Suprapubic skin (tissue), 4 donors: ENCODE measurements around the gene CDH13. TPM values are rescaled to one million over a fixed set of nuclear protein-coding genes. Genes with fewer than 3 reads are reported as not detected.

Experiments
- DNase-seq, 2 donors: peaks; one replicate each; pipeline ENCODE4 v3.0.0-alpha.2; 2019; ENCODE audit warnings: low spot score in 2 of 2
- H3K27ac ChIP-seq: fragments of 200-600 bp; sonication (generic); one replicate; pipeline ENCODE4 v1.5.1; 2019
- H3K27me3 ChIP-seq: fragments of 200-600 bp; sonication (generic); one replicate; pipeline ENCODE4 v1.5.1; 2019
- H3K36me3 ChIP-seq: fragments of 200-600 bp; sonication (generic); one replicate; pipeline ENCODE4 v1.5.1; 2019
- H3K4me1 ChIP-seq: fragments of 200-600 bp; sonication (generic); one replicate; pipeline ENCODE4 v1.5.1; 2019
- H3K4me3 ChIP-seq: fragments of 200-600 bp; sonication (generic); one replicate; pipeline ENCODE4 v1.5.1; 2019; ENCODE audit warnings: mild to moderate bottlenecking
- H3K9me3 ChIP-seq: fragments of 200-600 bp; sonication (generic); one replicate; pipeline ENCODE4 v1.5.1; 2019
- EP300 ChIP-seq: sonication (generic); formaldehyde crosslinking; IDR thresholded peaks from one replicate; pipeline ENCODE4 v1.6.1; 2017; ENCODE audit warnings: antibody characterized with exemption
- POLR2A ChIP-seq, 2 donors: fragments of 450-650 bp; IDR thresholded peaks; one replicate each; pipeline ENCODE4 v1.6.1; 2017; ENCODE audit warnings: antibody characterized with exemption in 2 of 2, mild to moderate bottlenecking in 2 of 2, moderate library complexity in 2 of 2
- POLR2AphosphoS5 ChIP-seq, 3 donors: sonication (generic); formaldehyde crosslinking; IDR thresholded peaks; one replicate each; pipeline ENCODE4 v1.6.1; 2017; ENCODE audit warnings: antibody characterized with exemption in 3 of 3
- WGBS: methylation state at CpG from one replicate; pipeline ENCODE4 v1.1.5; 2018; 5-methylcytosine and 5-hydroxymethylcytosine counted together
- total RNA-seq, 4 donors: library from RNA; depleted of rRNA; stranded (reverse); fragments of >200 nt; gene quantifications; one replicate each; pipeline ENCODE4 v1.1.0, GENCODE V29; 2016
- TF ChIP-seq, protein P1 (sequence below), 2 donors: fragments of 200-600 bp in 1 of 2; fragments of 450-650 bp in 1 of 2; sonication (generic) in 1 of 2; IDR thresholded peaks; one replicate each; pipeline ENCODE4 v1.5.1; 2016 to 2019; ENCODE audit warnings: antibody characterized with exemption in 2 of 2, mild to moderate bottlenecking in 1 of 2, moderate library complexity in 1 of 2

Gene CDH13
- total RNA-seq, 4 donors from 2014 or later = 90.4 to 176 (median 139) TPM

DNA sequence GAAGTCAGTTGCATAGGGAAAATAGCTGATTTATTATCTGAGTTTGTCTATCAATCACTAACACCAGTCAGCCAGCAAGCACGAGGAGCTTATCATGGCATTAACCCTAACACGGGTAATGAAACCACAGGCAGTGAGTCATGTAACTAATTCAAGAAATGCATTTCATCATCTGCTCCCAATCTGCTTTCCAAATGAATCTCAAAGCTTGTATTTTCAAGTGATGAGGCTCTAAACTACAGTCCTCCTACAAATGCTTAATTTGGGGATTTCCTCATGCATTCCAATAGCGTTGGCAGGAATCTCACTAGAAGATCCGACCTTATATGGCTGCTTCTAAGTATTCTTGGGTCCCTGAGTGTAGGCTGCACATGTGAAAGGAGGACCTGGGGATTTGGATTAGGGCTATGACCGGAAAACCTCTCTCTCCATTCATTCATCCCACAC lies 1062.6 kb downstream of the CDH13 start:
- Histone ChIP-seq H3K36me3 (no peaks in the 10 kb centered on the region), H3K9me3 (no peaks in the 10 kb centered on the region), H3K4me3 (no peak overlapping the region), H3K4me1 (peaks cover 18% of the 10 kb centered on the region), H3K27me3 (no peaks in the 10 kb centered on the region), H3K27ac (no peak overlapping the region)
- 23% methylated on average over 5 of the region's 5 CpGs for WGBS
- TF ChIP-seq POLR2AphosphoS5 (IDR thresholded peaks at IDR 0.05) (no peak), EP300 (no peak), POLR2A (IDR thresholded peaks at IDR 0.05) (no peak)
- TF ChIP-seq, protein P1, sequence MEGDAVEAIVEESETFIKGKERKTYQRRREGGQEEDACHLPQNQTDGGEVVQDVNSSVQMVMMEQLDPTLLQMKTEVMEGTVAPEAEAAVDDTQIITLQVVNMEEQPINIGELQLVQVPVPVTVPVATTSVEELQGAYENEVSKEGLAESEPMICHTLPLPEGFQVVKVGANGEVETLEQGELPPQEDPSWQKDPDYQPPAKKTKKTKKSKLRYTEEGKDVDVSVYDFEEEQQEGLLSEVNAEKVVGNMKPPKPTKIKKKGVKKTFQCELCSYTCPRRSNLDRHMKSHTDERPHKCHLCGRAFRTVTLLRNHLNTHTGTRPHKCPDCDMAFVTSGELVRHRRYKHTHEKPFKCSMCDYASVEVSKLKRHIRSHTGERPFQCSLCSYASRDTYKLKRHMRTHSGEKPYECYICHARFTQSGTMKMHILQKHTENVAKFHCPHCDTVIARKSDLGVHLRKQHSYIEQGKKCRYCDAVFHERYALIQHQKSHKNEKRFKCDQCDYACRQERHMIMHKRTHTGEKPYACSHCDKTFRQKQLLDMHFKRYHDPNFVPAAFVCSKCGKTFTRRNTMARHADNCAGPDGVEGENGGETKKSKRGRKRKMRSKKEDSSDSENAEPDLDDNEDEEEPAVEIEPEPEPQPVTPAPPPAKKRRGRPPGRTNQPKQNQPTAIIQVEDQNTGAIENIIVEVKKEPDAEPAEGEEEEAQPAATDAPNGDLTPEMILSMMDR (IDR thresholded peaks at IDR 0.05) = no peak
- no peak for DNase-seq

DNA sequence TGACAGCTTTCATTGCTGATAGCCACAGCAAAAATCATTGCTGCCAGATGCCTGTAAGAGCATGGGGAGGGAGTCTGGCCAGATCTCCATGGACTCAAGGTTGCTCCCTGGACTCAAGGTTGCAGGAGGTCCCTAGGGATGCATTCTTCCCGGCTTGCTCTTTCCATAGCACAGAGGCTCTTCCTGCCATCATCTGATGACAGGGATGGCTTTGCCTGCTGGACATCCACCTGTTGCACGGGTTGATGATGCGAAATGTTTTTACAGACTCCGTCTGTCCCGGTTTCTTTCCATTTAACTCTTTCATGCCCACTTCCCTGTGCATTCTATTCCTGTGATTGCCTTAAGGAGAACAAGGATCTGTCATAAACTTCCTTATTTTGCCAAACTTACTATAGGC lies 1065.5 kb downstream of the CDH13 start:
- Histone ChIP-seq H3K4me1 (peaks cover 18% of the 10 kb centered on the region), H3K36me3 (no peaks in the 10 kb centered on the region), H3K4me3 (no peak overlapping the region), H3K27me3 (no peaks in the 10 kb centered on the region), H3K27ac (no peak overlapping the region), H3K9me3 (no peaks in the 10 kb centered on the region)
- TF ChIP-seq POLR2AphosphoS5 (IDR thresholded peaks at IDR 0.05) = no peak
- TF ChIP-seq, protein P1 (IDR thresholded peaks at IDR 0.05) = no peak
- TF ChIP-seq POLR2A (IDR thresholded peaks at IDR 0.05) = no peak
- no peak for TF ChIP-seq EP300
- 59% methylated on average over 5 of the region's 5 CpGs for WGBS
- DNase-seq = no peak

DNA sequence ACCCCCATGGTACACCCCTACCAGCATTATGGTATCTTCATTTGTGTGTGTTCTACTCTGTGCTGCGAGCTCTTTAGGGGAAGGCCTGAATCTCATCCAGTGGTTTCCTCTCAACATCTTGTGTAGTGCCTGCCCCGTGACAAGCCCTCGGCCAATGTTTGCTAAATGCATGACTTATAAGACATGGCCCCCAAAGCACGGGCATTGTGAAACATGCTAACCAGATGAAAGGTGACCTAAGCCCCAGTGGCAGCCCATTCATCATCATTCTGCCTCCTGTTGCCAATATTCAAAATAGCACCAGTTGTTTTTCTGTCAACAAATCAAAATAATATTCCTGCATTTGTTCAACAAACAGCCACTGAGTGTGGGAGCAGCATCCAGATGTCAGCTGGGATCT lies 1072.2 kb downstream of the CDH13 start:
- H3K36me3 ChIP-seq = no peaks in the 10 kb centered on the region
- 65% methylated on average over 4 of the region's 4 CpGs for WGBS
- no peaks in the 10 kb centered on the region for H3K4me1 ChIP-seq
- H3K9me3 ChIP-seq = no peaks in the 10 kb centered on the region
- no peaks in the 10 kb centered on the region for H3K27me3 ChIP-seq
- H3K4me3 ChIP-seq = no peak overlapping the region
- TF ChIP-seq POLR2A (IDR thresholded peaks at IDR 0.05) (no peak), EP300 (no peak), POLR2AphosphoS5 (IDR thresholded peaks at IDR 0.05) (no peak)
- TF ChIP-seq, protein P1 (IDR thresholded peaks at IDR 0.05) = no peak
- peak; percentile 38 to 66 for DNase-seq
- H3K27ac ChIP-seq = no peak overlapping the region

DNA sequence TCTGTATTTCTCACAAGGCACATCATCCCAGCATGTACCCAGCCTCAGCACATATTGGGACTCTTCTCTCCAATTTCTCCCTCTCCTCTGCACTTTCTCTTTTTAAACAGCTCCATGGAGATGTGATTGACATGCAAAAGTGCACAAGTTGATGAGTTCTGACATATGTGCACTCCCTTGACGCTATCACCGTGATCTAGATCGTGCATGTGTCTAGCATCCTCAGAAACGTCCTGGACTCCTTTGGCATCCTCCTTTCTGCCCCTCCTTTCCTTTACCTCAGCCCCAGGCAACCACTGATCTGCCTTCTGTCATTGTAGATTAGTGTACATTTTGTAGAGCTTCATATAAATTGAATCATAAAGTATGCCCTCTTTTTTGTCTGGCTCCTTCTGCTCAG lies 1073.0 kb downstream of the CDH13 start:
- WGBS = 66% methylated on average over 4 of the region's 4 CpGs
- TF ChIP-seq, protein P1 (IDR thresholded peaks at IDR 0.05) = no peak
- TF ChIP-seq POLR2AphosphoS5 (IDR thresholded peaks at IDR 0.05) (no peak), EP300 (no peak), POLR2A (IDR thresholded peaks at IDR 0.05) (no peak)
- DNase-seq = no peak
- Histone ChIP-seq H3K27ac (no peak overlapping the region), H3K9me3 (no peaks in the 10 kb centered on the region), H3K4me1 (no peaks in the 10 kb centered on the region), H3K36me3 (no peaks in the 10 kb centered on the region), H3K27me3 (no peaks in the 10 kb centered on the region), H3K4me3 (no peak overlapping the region)

DNA sequence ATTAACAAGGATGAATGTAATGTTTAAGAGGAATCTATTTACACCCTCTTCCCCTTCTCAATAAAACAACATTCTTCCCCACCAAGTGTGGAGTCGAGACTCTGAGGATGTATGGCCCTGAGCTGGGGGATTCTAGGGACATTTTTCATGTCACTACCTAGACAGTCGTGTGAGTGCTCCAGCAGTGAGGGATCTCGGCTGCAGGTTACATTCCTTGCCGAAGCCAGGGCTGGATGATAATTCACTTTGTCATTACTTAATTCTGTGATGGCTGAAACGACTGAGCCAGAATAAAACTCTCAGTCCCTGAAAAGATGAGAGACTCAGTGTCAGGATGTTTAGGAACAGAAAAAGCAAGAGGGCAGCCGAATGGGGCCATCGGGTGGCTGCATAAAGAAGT lies 1074.1 kb downstream of the CDH13 start:
- WGBS = 77% methylated on average over 7 of the region's 7 CpGs
- Histone ChIP-seq H3K9me3 (no peaks in the 10 kb centered on the region), H3K27me3 (no peaks in the 10 kb centered on the region), H3K4me3 (no peak overlapping the region), H3K36me3 (no peaks in the 10 kb centered on the region), H3K4me1 (no peaks in the 10 kb centered on the region), H3K27ac (no peak overlapping the region)
- DNase-seq = peak in 1 of 2 donors; percentile 49
- no peak for TF ChIP-seq EP300
- no peak for TF ChIP-seq POLR2AphosphoS5 (IDR thresholded peaks at IDR 0.05)

DNA sequence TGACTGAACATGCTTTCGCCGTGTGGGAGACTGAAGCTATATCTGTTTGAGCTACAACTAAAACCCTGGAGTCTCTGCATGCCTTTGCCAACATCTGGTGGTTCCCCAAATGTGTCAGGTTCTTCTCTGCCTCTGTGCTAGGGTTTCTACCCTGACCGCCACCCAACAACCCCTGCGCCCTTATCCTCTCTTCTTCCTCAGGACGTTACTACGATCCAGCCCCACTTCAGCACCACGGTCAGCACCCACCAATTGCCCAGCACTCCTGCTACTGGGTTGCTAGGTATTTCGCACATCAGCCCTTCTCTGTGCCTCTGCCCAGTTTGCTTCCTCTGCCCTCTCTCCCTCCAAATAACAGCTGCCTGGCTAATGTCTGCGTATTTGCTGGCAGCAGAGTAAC lies 1074.7 kb downstream of the CDH13 start:
- Histone ChIP-seq H3K9me3 (no peaks in the 10 kb centered on the region), H3K4me1 (no peaks in the 10 kb centered on the region), H3K4me3 (no peak overlapping the region), H3K27me3 (no peaks in the 10 kb centered on the region), H3K36me3 (no peaks in the 10 kb centered on the region), H3K27ac (no peak overlapping the region)
- TF ChIP-seq POLR2A (IDR thresholded peaks at IDR 0.05) = no peak
- DNase-seq = peak in 1 of 2 donors; percentile 66
- WGBS = 62% methylated on average over 9 of the region's 9 CpGs
